Mesendoderm (in vitro differentiated cells): ENCODE measurements around the gene PGLYRP2.

Experiments
- DNase-seq: peaks from one replicate; pipeline ENCODE4 v3.0.0; 2013
- H2AK5ac ChIP-seq: 2 replicates; pipeline ENCODE4 v1.6.1; 2013; ENCODE audit warnings: low read length, inconsistent platforms
- H2BK120ac ChIP-seq: 2 replicates; pipeline ENCODE4 v1.6.1; 2013; ENCODE audit warnings: low read depth, mild to moderate bottlenecking, low read length, moderate library complexity, mixed read lengths
- H2BK15ac ChIP-seq: replicated peaks from 2 replicates; pipeline ENCODE4 v1.6.1; 2013; ENCODE audit warnings: low read depth, mild to moderate bottlenecking, moderate library complexity
- H2BK5ac ChIP-seq: 2 replicates; pipeline ENCODE4 v1.6.1; 2013; ENCODE audit warnings: low read length, inconsistent platforms
- H3K18ac ChIP-seq: 2 replicates; pipeline ENCODE4 v1.6.1; 2013; ENCODE audit warnings: mild to moderate bottlenecking, low read length, mixed read lengths
- H3K23ac ChIP-seq: one replicate; pipeline ENCODE4 v1.6.1; 2013; ENCODE audit warnings: low read length
- H3K27ac ChIP-seq: 2 replicates; pipeline ENCODE4 v1.5.1; 2013; ENCODE audit warnings: low read depth, mild to moderate bottlenecking, inconsistent platforms, low read length, moderate library complexity
- H3K27me3 ChIP-seq: 2 replicates; pipeline ENCODE4 v1.6.1; 2013; ENCODE audit warnings: low read length, control low read depth, mild to moderate bottlenecking, inconsistent platforms; ENCODE audit not compliant: insufficient read depth, poor library complexity
- H3K36me3 ChIP-seq: 2 replicates; pipeline ENCODE4 v1.6.1; 2013; ENCODE audit warnings: low read length, inconsistent platforms; ENCODE audit not compliant: control insufficient read depth, insufficient read depth
- H3K4ac ChIP-seq: one replicate; pipeline ENCODE4 v1.6.1; 2013; ENCODE audit warnings: low read depth, mild to moderate bottlenecking, low read length, moderate library complexity
- H3K4me1 ChIP-seq: 2 replicates; pipeline ENCODE4 v1.6.1; 2013; ENCODE audit warnings: low read depth, low read length, inconsistent platforms; ENCODE audit not compliant: control insufficient read depth
- H3K4me2 ChIP-seq: 2 replicates; pipeline ENCODE4 v1.6.1; 2013; ENCODE audit warnings: low read length
- H3K4me3 ChIP-seq: 2 replicates; pipeline ENCODE4 v1.5.1; 2013; ENCODE audit warnings: mild to moderate bottlenecking, low read length
- H3K56ac ChIP-seq: one replicate; pipeline ENCODE4 v1.6.1; 2013; ENCODE audit warnings: low read length
- H3K79me1 ChIP-seq: 2 replicates; pipeline ENCODE4 v1.6.1; 2013; ENCODE audit warnings: low read length, inconsistent platforms
- H3K79me2 ChIP-seq: 2 replicates; pipeline ENCODE4 v1.6.1; 2013; ENCODE audit warnings: mild to moderate bottlenecking, low read length; ENCODE audit not compliant: control insufficient read depth, insufficient read depth
- H3K9ac ChIP-seq: 2 replicates; pipeline ENCODE4 v1.6.1; 2013; ENCODE audit warnings: low read length, inconsistent platforms
- H4K5ac ChIP-seq: one replicate; pipeline ENCODE4 v1.6.1; 2013; ENCODE audit warnings: low read length
- H4K8ac ChIP-seq: one replicate; pipeline ENCODE4 v1.6.1; 2013; ENCODE audit warnings: low read depth, mild to moderate bottlenecking, control low read depth, low read length, moderate library complexity
- WGBS: extraction: QIAGEN DNeasy Blood & Tissue Kit; methylation state at CpG from one replicate; pipeline ENCODE4 v1.1.7; 2013; ENCODE audit warnings: low lambda C conversion rate, missing lambda C conversion rate; ENCODE audit not compliant: insufficient coverage; ENCODE audit errors: extremely low coverage; 5-methylcytosine and 5-hydroxymethylcytosine counted together

PGLYRP2 gene

GRCh38 chr19:15464394-15465385 is 14.6 kb downstream of the PGLYRP2 start, which contains the start of gene RASAL3:
Gene RASAL3, minus strand, starts transcription at chr19:15464544. Its CDS starts 186 bp downstream, at chr19:15464358.
- no CpG with 5 or more reads among the region's 17 CpGs for WGBS
- peaks cover 5% of the 10 kb centered on the region for H3K27me3 ChIP-seq

GRCh38 chr19:15463861-15464371 is 15.4 kb downstream of the PGLYRP2 start:
- Histone ChIP-seq H3K36me3 (no peaks in the 10 kb centered on the region), H3K4me1 (no peaks in the 10 kb centered on the region), H3K79me1 (no peaks in the 10 kb centered on the region), H3K4me2 (no peak overlapping the region), H3K27ac (no peak overlapping the region), H2AK5ac (no peak overlapping the region), H3K4ac (no peak overlapping the region), H3K27me3 (peaks cover 3% of the 10 kb centered on the region), H3K23ac (no peak overlapping the region), H4K8ac (no peak overlapping the region), H3K56ac (no peak overlapping the region), H4K5ac (no peak overlapping the region), H3K18ac (no peak overlapping the region), H3K9ac (no peak overlapping the region), H2BK120ac (no peak overlapping the region), H3K4me3 (no peak overlapping the region), H2BK5ac (no peak overlapping the region), H3K79me2 (no peaks in the 10 kb centered on the region), H2BK15ac (no peak overlapping the region)
- no CpG with 5 or more reads among the region's 25 CpGs for WGBS
- DNase-seq = no peak

More at GRCh38 chr19:15464394-15465385, 14.6 kb downstream of the PGLYRP2 start, which contains the start of gene RASAL3:
- Histone ChIP-seq H3K4ac (no peak within 1 kb of the TSS), H4K8ac (no peak within 1 kb of the TSS), H3K36me3 (no peaks in the 10 kb centered on the region), H3K27ac (no peak within 1 kb of the TSS), H3K4me1 (no peaks in the 10 kb centered on the region), H3K9ac (no peak within 1 kb of the TSS), H2AK5ac (no peak within 1 kb of the TSS), H3K56ac (no peak within 1 kb of the TSS), H3K4me2 (no peak within 1 kb of the TSS), H3K18ac (no peak within 1 kb of the TSS), H3K79me2 (no peaks in the 10 kb centered on the region), H2BK15ac (no peak within 1 kb of the TSS), H3K79me1 (no peaks in the 10 kb centered on the region), H2BK5ac (no peak within 1 kb of the TSS), H3K4me3 (no peak within 1 kb of the TSS), H4K5ac (no peak within 1 kb of the TSS), H2BK120ac (no peak within 1 kb of the TSS), H3K23ac (no peak within 1 kb of the TSS)
- DNase-seq = no peak

- H4K5ac ChIP-seq = no peak overlapping the region
- no peak overlapping the region for H3K4ac ChIP-seq
- no peak overlapping the region for H3K18ac ChIP-seq
- no peak overlapping the region for H2BK15ac ChIP-seq
- H3K23ac ChIP-seq = no peak overlapping the region
- no peak overlapping the region for H4K8ac ChIP-seq
- H3K56ac ChIP-seq = no peak overlapping the region
- no peak for DNase-seq
- H2AK5ac ChIP-seq = no peak overlapping the region
- H3K27me3 ChIP-seq = peaks cover 17% of the 10 kb centered on the region
- H3K9ac ChIP-seq = no peak overlapping the region
- no CpG with 5 or more reads among the region's 2 CpGs for WGBS
- H2BK5ac ChIP-seq = no peak overlapping the region
- H3K79me1 ChIP-seq = no peaks in the 10 kb centered on the region
- H3K4me1 ChIP-seq = no peaks in the 10 kb centered on the region
- no peak overlapping the region for H2BK120ac ChIP-seq
- H3K36me3 ChIP-seq = no peaks in the 10 kb centered on the region
- no peaks in the 10 kb centered on the region for H3K79me2 ChIP-seq
- no peak overlapping the region for H3K27ac ChIP-seq
- no peak overlapping the region for H3K4me3 ChIP-seq
- no peak overlapping the region for H3K4me2 ChIP-seq
These were observed 17.6 kb downstream of the PGLYRP2 start for GRCh38 chr19:15461694-15462093.

- H3K36me3 ChIP-seq = no peaks in the 10 kb centered on the region
- DNase-seq = no peak
- H3K27ac ChIP-seq = no peak overlapping the region
- H3K27me3 ChIP-seq = peaks cover 28% of the 10 kb centered on the region
- no peaks in the 10 kb centered on the region for H3K79me2 ChIP-seq
- H3K4me3 ChIP-seq = no peak overlapping the region
- H4K8ac ChIP-seq = no peak overlapping the region
- no peak overlapping the region for H3K4me2 ChIP-seq
- no peak overlapping the region for H2AK5ac ChIP-seq
- no peak overlapping the region for H3K4ac ChIP-seq
- H2BK15ac ChIP-seq = no peak overlapping the region
- H2BK5ac ChIP-seq = no peak overlapping the region
- no peaks in the 10 kb centered on the region for H3K4me1 ChIP-seq
- H4K5ac ChIP-seq = no peak overlapping the region
- no peak overlapping the region for H3K23ac ChIP-seq
- no peak overlapping the region for H3K9ac ChIP-seq
- no CpG with 5 or more reads among the region's 54 CpGs for WGBS
- H3K56ac ChIP-seq = no peak overlapping the region
- no peak overlapping the region for H2BK120ac ChIP-seq
- H3K18ac ChIP-seq = no peak overlapping the region
- no peaks in the 10 kb centered on the region for H3K79me1 ChIP-seq
These were observed 21.4 kb downstream of the PGLYRP2 start for GRCh38 chr19:15457701-15458484.

GRCh38 chr19:15456871-15457700 is 22.2 kb downstream of the PGLYRP2 start:
- Histone ChIP-seq H3K27me3 (peaks cover 28% of the 10 kb centered on the region), H3K4me1 (no peaks in the 10 kb centered on the region), H3K36me3 (no peaks in the 10 kb centered on the region), H3K79me1 (no peaks in the 10 kb centered on the region), H2BK120ac (no peak overlapping the region), H3K18ac (no peak overlapping the region), H3K79me2 (no peaks in the 10 kb centered on the region), H2AK5ac (no peak overlapping the region), H4K8ac (no peak overlapping the region), H3K4ac (no peak overlapping the region), H3K56ac (no peak overlapping the region), H3K23ac (no peak overlapping the region), H3K4me2 (peak overlapping the region; percentile 18), H2BK5ac (no peak overlapping the region), H3K4me3 (no peak overlapping the region), H3K9ac (no peak overlapping the region), H4K5ac (no peak overlapping the region), H2BK15ac (no peak overlapping the region), H3K27ac (no peak overlapping the region)
- DNase-seq = peak; percentile 84
- WGBS = no CpG with 5 or more reads among the region's 86 CpGs
